Stimulated activated CD4-positive, alpha-beta T cell treated with anti-CD3 and anti-CD28 coated beads, TNF-alpha, amount 100 ng/mL, for 4 hours (primary cell): Measurements from ENCODE around the gene TMEM178B.

ENCODE experiments used
- DNase-seq, 3 experiments: peaks; one replicate each; pipeline ENCODE4 v3.0.0-alpha.2; 2020; ENCODE audit warnings: low read depth in 3 of 3

The TMEM178B gene

GRCh38 chr7:141527076-141527475 lies 453.2 kb downstream of the TMEM178B start:
- DNase-seq, result no peak

GRCh38 chr7:141528399-141528798 lies 454.5 kb downstream of the TMEM178B start:
- no peak for DNase-seq
